GM12878 (cell line): ENCODE data around the gene ID3. TPM values are rescaled to one million over a fixed set of nuclear protein-coding genes. Genes with fewer than 3 reads are reported as not detected.

ENCODE experiments used
- BMI1 ChIP-seq: fragments of 450-650 bp; IDR thresholded peaks from 2 replicates; pipeline ENCODE4 v1.6.1; 2016; ENCODE audit warnings: mild to moderate bottlenecking, moderate library complexity, borderline replicate concordance
- CEBPB ChIP-seq, 2 experiments: fragments of 150-350 bp in 1 of 2; IDR thresholded peaks; 2 replicates each; pipeline ENCODE4 v1.6.1; 2012 to 2014; ENCODE audit warnings: low read depth in 2 of 2, low read length in 2 of 2, borderline replicate concordance in 1 of 2, inconsistent platforms in 1 of 2
- CUX1 ChIP-seq: IDR thresholded peaks from 2 replicates; pipeline ENCODE4 v1.6.1; 2012; ENCODE audit warnings: improper control_type of control experiment, low read depth, low read length; ENCODE audit not compliant: insufficient replicate concordance
- EED ChIP-seq: sonication (generic); IDR thresholded peaks from 2 replicates; pipeline ENCODE4 v1.6.1; 2016; ENCODE audit warnings: antibody characterized with exemption, low read depth
- EP300 ChIP-seq, 2 experiments: fragments of 150-350 bp in 1 of 2; IDR thresholded peaks; 2 replicates each; pipeline ENCODE4 v1.6.1; 2011 to 2012; ENCODE audit warnings: low read depth in 2 of 2, low read length in 2 of 2, borderline replicate concordance in 1 of 2, improper control_type of control experiment in 1 of 2, inconsistent platforms in 1 of 2; ENCODE audit not compliant: control insufficient read depth in 1 of 2
- GABPA ChIP-seq: IDR thresholded peaks from 2 replicates; pipeline ENCODE4 v1.6.1; 2014; ENCODE audit warnings: antibody characterized with exemption, low read depth, mild to moderate bottlenecking, inconsistent platforms
- IKZF2 ChIP-seq, 2 experiments: fragments of 450-650 bp; IDR thresholded peaks; 2 replicates each; pipeline ENCODE4 v1.6.1; 2017; ENCODE audit warnings: mild to moderate bottlenecking in 2 of 2, moderate library complexity in 2 of 2
- MEF2B ChIP-seq: fragments of 450-650 bp; IDR thresholded peaks from 2 replicates; pipeline ENCODE4 v1.6.1; 2018; ENCODE audit warnings: mild to moderate bottlenecking, moderate library complexity; ENCODE audit not compliant: partially characterized antibody, poor library complexity, severe bottlenecking
- RCOR1 ChIP-seq: conservative IDR thresholded peaks from 2 replicates; pipeline ENCODE4 v1.6.1; 2012; ENCODE audit warnings: low read depth, low read length, improper control_type of control experiment
- SMARCA5 ChIP-seq: fragments of 450-650 bp; IDR thresholded peaks from 2 replicates; pipeline ENCODE4 v1.6.1; 2017; ENCODE audit warnings: mild to moderate bottlenecking
- SREBF1 ChIP-seq: IDR thresholded peaks from 2 replicates; pipeline ENCODE4 v1.6.1; 2012; ENCODE audit warnings: mild to moderate bottlenecking, low read length
- SREBF2 ChIP-seq: IDR thresholded peaks from 2 replicates; pipeline ENCODE4 v1.6.1; 2012; ENCODE audit warnings: mild to moderate bottlenecking, low read length
- TARDBP ChIP-seq: IDR thresholded peaks from 2 replicates; pipeline ENCODE4 v1.6.1; 2016; ENCODE audit warnings: borderline replicate concordance
- TBL1XR1 ChIP-seq: IDR thresholded peaks from 2 replicates; pipeline ENCODE4 v1.6.1; 2012; ENCODE audit warnings: low read depth, low read length, improper control_type of control experiment
- WRNIP1 ChIP-seq: IDR thresholded peaks from 2 replicates; pipeline ENCODE4 v1.6.1; 2011; ENCODE audit warnings: low read depth, low read length, improper control_type of control experiment, borderline replicate concordance
- ZSCAN29 ChIP-seq: fragments of 450-650 bp; IDR thresholded peaks from 2 replicates; pipeline ENCODE4 v1.6.1; 2017; ENCODE audit warnings: mild to moderate bottlenecking, moderate library complexity
- polyA plus RNA-seq, 11 experiments: library from polyadenylated mRNA; depleted of rRNA in 4 of 11; unstranded in 6 of 11; stranded (reverse) in 5 of 11; fragments of >200 nt; fragmentation: Nextera tagmentation in 4 of 11; fragmentation: Illumina TruSeq in 1 of 11; extraction: Ambion mirVana in 4 of 11; extraction: Trizol in 1 of 11; gene quantifications; 1 replicate in 1 of 11; 2 replicates in 10 of 11; pipeline versions ENCODE4 v1.2.1 to v1.2.3, GENCODE V29; 2011 to 2016; ENCODE audit warnings: inconsistent platforms in 2 of 11, missing spikeins in 2 of 11, low read depth in 1 of 11
- total RNA-seq, 4 experiments: library from RNA; depleted of rRNA in 3 of 4; stranded (reverse); fragments of >200 nt in 3 of 4; fragmentation: Illumina TruSeq in 1 of 4; extraction: Trizol in 1 of 4; gene quantifications; 2 replicates each; pipeline versions ENCODE4 v1.2.1 to v1.2.3, GENCODE V29; 2013 to 2021
- TF ChIP-seq, protein P1 (sequence below): fragments of 450-650 bp; IDR thresholded peaks from 2 replicates; pipeline ENCODE4 v1.6.1; 2017; ENCODE audit warnings: mild to moderate bottlenecking, low read depth, inconsistent platforms; ENCODE audit not compliant: poor library complexity, severe bottlenecking
- TF ChIP-seq, protein P2 (sequence below): IDR thresholded peaks from 2 replicates; pipeline ENCODE4 v1.6.1; 2012; ENCODE audit warnings: low read depth, low read length, improper control_type of control experiment
- TF ChIP-seq, protein P3 (sequence below): IDR thresholded peaks from 2 replicates; pipeline ENCODE4 v1.6.1; 2011; ENCODE audit warnings: mild to moderate bottlenecking, low read depth, low read length, moderate library complexity; ENCODE audit not compliant: insufficient replicate concordance

The ID3 gene
- total and polyA plus RNA-seq, 10 of the 15 experiments (the other 5 are each of a cell fraction or from before 2014, with no cell fraction given), result 42.7 to 475 (median 207) TPM

DNA sequence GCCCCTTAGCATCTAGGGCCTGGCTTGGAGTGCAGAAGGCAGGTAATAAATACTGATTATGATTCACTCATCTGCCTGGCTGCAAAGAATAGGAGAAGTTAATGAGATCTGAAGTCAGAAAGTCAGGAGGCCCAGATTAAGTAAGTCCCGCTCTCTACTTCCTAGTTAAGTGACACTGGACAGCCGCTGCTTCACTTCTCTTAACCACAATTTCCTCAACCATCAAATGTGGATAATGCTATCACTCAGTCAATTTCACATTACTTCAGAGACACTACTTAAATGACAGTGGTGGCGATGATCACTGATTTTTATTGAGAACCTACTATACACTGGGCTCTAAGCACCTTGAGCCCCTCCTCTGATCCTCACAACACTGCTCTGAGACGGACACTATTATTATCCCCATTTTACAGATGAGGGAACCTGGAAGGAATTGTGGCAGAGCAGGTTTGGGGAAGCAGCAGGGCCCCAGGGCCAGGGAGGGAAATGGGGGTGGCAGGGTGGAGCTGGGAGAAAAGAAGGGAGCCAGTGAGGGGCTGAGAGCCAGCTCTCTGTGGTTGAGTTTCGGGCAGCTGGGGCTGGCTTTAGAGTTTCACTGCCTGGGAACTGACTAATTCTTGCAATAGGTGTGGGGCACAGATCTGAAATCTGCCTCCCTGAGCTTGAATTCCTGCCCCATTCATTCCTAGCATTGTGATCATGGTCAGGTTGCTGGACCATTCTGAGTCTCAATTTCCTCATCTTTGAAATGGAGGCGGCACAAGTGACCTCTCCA lies 25.9 kb downstream of the ID3 start (continued):
- 0 out of 2 replicates have a peak, but pooled peaks have one; percentile 48 for TF ChIP-seq GABPA
- no peak for TF ChIP-seq CEBPB (IDR thresholded peaks at IDR 0.05; ENCODE audit: borderline replicate concordance in 1 of 2, low read depth in 2 of 2, low read length in 2 of 2)
- TF ChIP-seq, protein P1, sequence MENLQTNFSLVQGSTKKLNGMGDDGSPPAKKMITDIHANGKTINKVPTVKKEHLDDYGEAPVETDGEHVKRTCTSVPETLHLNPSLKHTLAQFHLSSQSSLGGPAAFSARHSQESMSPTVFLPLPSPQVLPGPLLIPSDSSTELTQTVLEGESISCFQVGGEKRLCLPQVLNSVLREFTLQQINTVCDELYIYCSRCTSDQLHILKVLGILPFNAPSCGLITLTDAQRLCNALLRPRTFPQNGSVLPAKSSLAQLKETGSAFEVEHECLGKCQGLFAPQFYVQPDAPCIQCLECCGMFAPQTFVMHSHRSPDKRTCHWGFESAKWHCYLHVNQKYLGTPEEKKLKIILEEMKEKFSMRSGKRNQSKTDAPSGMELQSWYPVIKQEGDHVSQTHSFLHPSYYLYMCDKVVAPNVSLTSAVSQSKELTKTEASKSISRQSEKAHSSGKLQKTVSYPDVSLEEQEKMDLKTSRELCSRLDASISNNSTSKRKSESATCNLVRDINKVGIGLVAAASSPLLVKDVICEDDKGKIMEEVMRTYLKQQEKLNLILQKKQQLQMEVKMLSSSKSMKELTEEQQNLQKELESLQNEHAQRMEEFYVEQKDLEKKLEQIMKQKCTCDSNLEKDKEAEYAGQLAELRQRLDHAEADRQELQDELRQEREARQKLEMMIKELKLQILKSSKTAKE, result no peak
- TF ChIP-seq IKZF2 (IDR thresholded peaks at IDR 0.05), result peak in 1 of 2 experiments; percentile 35; a peak in 1 of 4 replicates
- TF ChIP-seq, protein P2, sequence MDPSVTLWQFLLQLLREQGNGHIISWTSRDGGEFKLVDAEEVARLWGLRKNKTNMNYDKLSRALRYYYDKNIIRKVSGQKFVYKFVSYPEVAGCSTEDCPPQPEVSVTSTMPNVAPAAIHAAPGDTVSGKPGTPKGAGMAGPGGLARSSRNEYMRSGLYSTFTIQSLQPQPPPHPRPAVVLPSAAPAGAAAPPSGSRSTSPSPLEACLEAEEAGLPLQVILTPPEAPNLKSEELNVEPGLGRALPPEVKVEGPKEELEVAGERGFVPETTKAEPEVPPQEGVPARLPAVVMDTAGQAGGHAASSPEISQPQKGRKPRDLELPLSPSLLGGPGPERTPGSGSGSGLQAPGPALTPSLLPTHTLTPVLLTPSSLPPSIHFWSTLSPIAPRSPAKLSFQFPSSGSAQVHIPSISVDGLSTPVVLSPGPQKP, result no peak
- TF ChIP-seq CUX1, result no peak
- no peak for TF ChIP-seq SREBF2
- no peak for TF ChIP-seq EP300 (IDR thresholded peaks at IDR 0.05; ENCODE audit: borderline replicate concordance in 1 of 2, control insufficient read depth in 1 of 2, low read depth in 2 of 2, low read length in 2 of 2)
- TF ChIP-seq ZSCAN29, result no peak
- no peak for TF ChIP-seq BMI1
- TF ChIP-seq SREBF1, result no peak
- no peak for TF ChIP-seq SMARCA5
- no peak for TF ChIP-seq TBL1XR1
- no peak for TF ChIP-seq TARDBP
- no peak for TF ChIP-seq RCOR1
- no peak for TF ChIP-seq WRNIP1
- peak; percentile 83 for TF ChIP-seq EED
- TF ChIP-seq, protein P3, sequence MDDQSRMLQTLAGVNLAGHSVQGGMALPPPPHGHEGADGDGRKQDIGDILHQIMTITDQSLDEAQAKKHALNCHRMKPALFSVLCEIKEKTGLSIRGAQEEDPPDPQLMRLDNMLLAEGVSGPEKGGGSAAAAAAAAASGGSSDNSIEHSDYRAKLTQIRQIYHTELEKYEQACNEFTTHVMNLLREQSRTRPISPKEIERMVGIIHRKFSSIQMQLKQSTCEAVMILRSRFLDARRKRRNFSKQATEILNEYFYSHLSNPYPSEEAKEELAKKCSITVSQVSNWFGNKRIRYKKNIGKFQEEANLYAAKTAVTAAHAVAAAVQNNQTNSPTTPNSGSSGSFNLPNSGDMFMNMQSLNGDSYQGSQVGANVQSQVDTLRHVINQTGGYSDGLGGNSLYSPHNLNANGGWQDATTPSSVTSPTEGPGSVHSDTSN, result no peak
- TF ChIP-seq MEF2B, result no peak
